CD4-positive, alpha-beta T cell treated with Interleukin-15 for 1 hour (primary cell): ENCODE results near the gene HIGD1A.
"Not testable (repeated sequence)": the region's sequence is repeated elsewhere in the genome, so short reads cannot be mapped to it uniquely, and the experiment has no call there.

Experiments
- DNase-seq: peaks from one replicate; pipeline ENCODE4 v3.0.0-alpha.2; 2020

HIGD1A gene

GRCh38 chr3:42827654-42828053 is 23.4 kb upstream of the HIGD1A start:
- no peak for DNase-seq

GRCh38 chr3:42827023-42827422 is 22.7 kb upstream of the HIGD1A start:
- no peak for DNase-seq

- no peak for DNase-seq
Measured at GRCh38 chr3:42826141-42826540, 21.9 kb upstream of the HIGD1A start.

- no peak for DNase-seq
Measured at GRCh38 chr3:42823351-42823750, 19.1 kb upstream of the HIGD1A start.

GRCh38 chr3:42822828-42823227 is 18.5 kb upstream of the HIGD1A start:
- DNase-seq = no peak

GRCh38 chr3:42820746-42821051 is 16.4 kb upstream of the HIGD1A start:
- no peak for DNase-seq

- DNase-seq = no peak
Measured at GRCh38 chr3:42819351-42819965, 15.2 kb upstream of the HIGD1A start.

GRCh38 chr3:42815826-42816225 is 11.5 kb upstream of the HIGD1A start:
- DNase-seq = no peak

GRCh38 chr3:42814914-42815507 is 10.7 kb upstream of the HIGD1A start:
- DNase-seq = no peak

- no peak for DNase-seq
Measured at GRCh38 chr3:42814246-42814645, 10.0 kb upstream of the HIGD1A start.

GRCh38 chr3:42811118-42811883 is 7.0 kb upstream of the HIGD1A start:
- DNase-seq = not testable (repeated sequence)

GRCh38 chr3:42810706-42811105 is 6.4 kb upstream of the HIGD1A start:
- not testable (repeated sequence) for DNase-seq

GRCh38 chr3:42809202-42809601 is 4.9 kb upstream of the HIGD1A start, which contains the start of gene ACKR2:
Gene ACKR2 (plus strand): TSS chr3:42809445. CDS start chr3:42864503, 55,058 bp downstream.
- no peak for DNase-seq

- DNase-seq = no peak
Measured at GRCh38 chr3:42807929-42808328, 3.6 kb upstream of the HIGD1A start.

GRCh38 chr3:42805141-42805821 is 991 bp upstream of the HIGD1A start:
- DNase-seq = no peak

GRCh38 chr3:42804831-42805132 is 492 bp upstream of the HIGD1A start:
- DNase-seq = no peak

GRCh38 chr3:42803414-42804105 is 730 bp downstream of the HIGD1A start:
- DNase-seq = no peak

- DNase-seq = no peak
Measured at GRCh38 chr3:42802876-42803413, 1.3 kb downstream of the HIGD1A start.

GRCh38 chr3:42801784-42802183 is 2.5 kb downstream of the HIGD1A start:
- DNase-seq = no peak

- DNase-seq = no peak
Measured at GRCh38 chr3:42801048-42801620, 3.2 kb downstream of the HIGD1A start.

- DNase-seq = no peak
Measured at GRCh38 chr3:42800251-42800650, 4.0 kb downstream of the HIGD1A start.

GRCh38 chr3:42799376-42799775 is 4.9 kb downstream of the HIGD1A start:
- DNase-seq = no peak
